Suprapubic skin (tissue), 4 donors: ENCODE results near the gene SF3A1. TPM values are rescaled to one million over a fixed set of nuclear protein-coding genes. Genes with fewer than 3 reads are reported as not detected.
"Not testable (repeated sequence)": the region's sequence is repeated elsewhere in the genome, so short reads cannot be mapped to it uniquely, and the experiment has no call there.

Source experiments
- DNase-seq, 2 donors: peaks; one replicate each; pipeline ENCODE4 v3.0.0-alpha.2; 2019; ENCODE audit warnings: low spot score in 2 of 2
- H3K27ac ChIP-seq: fragments of 200-600 bp; sonication (generic); one replicate; pipeline ENCODE4 v1.5.1; 2019
- H3K27me3 ChIP-seq: fragments of 200-600 bp; sonication (generic); one replicate; pipeline ENCODE4 v1.5.1; 2019
- H3K36me3 ChIP-seq: fragments of 200-600 bp; sonication (generic); one replicate; pipeline ENCODE4 v1.5.1; 2019
- H3K4me1 ChIP-seq: fragments of 200-600 bp; sonication (generic); one replicate; pipeline ENCODE4 v1.5.1; 2019
- H3K4me3 ChIP-seq: fragments of 200-600 bp; sonication (generic); one replicate; pipeline ENCODE4 v1.5.1; 2019; ENCODE audit warnings: mild to moderate bottlenecking
- H3K9me3 ChIP-seq: fragments of 200-600 bp; sonication (generic); one replicate; pipeline ENCODE4 v1.5.1; 2019
- EP300 ChIP-seq: sonication (generic); formaldehyde crosslinking; IDR thresholded peaks from one replicate; pipeline ENCODE4 v1.6.1; 2017; ENCODE audit warnings: antibody characterized with exemption
- POLR2A ChIP-seq, 2 donors: fragments of 450-650 bp; IDR thresholded peaks; one replicate each; pipeline ENCODE4 v1.6.1; 2017; ENCODE audit warnings: antibody characterized with exemption in 2 of 2, mild to moderate bottlenecking in 2 of 2, moderate library complexity in 2 of 2
- POLR2AphosphoS5 ChIP-seq, 3 donors: sonication (generic); formaldehyde crosslinking; IDR thresholded peaks; one replicate each; pipeline ENCODE4 v1.6.1; 2017; ENCODE audit warnings: antibody characterized with exemption in 3 of 3
- WGBS: methylation state at CpG from one replicate; pipeline ENCODE4 v1.1.5; 2018; 5-methylcytosine and 5-hydroxymethylcytosine counted together
- total RNA-seq, 4 donors: library from RNA; depleted of rRNA; stranded (reverse); fragments of >200 nt; gene quantifications; one replicate each; pipeline ENCODE4 v1.1.0, GENCODE V29; 2016
- TF ChIP-seq, protein P1 (sequence below), 2 donors: fragments of 200-600 bp in 1 of 2; fragments of 450-650 bp in 1 of 2; sonication (generic) in 1 of 2; IDR thresholded peaks; one replicate each; pipeline ENCODE4 v1.5.1; 2016 to 2019; ENCODE audit warnings: antibody characterized with exemption in 2 of 2, mild to moderate bottlenecking in 1 of 2, moderate library complexity in 1 of 2

SF3A1 gene
- total RNA-seq, 4 donors from 2014 or later = 112 to 208 (median 152) TPM

DNA sequence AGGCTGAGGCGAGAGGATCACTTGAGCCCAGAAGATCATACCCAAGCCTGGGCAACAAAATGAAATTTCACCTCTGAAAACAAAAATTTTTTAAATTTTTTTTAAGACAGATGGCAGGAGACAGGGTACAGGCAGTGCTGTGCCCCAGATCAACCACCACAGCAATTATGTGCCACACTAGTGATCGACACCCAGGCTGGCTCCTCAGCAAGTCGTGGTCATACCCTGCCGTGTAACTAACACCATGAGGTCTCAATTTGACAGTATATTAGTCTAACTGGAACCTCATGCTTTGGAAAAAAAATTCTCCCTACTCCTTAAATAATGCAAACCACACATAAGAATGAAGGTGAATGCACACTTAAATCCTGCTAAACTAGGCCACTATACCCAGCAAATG lies 8.3 kb downstream of the SF3A1 start:
- H3K27ac ChIP-seq = peak overlapping the region; percentile 23
- H3K4me3 ChIP-seq = no peak overlapping the region
- 68% methylated on average over 4 of the region's 4 CpGs for whole genome bisulfite sequencing
- TF ChIP-seq POLR2A (IDR thresholded peaks at IDR 0.05) (no peak), POLR2AphosphoS5 (IDR thresholded peaks at IDR 0.05) (no peak), EP300 (no peak)
- TF ChIP-seq, protein P1, sequence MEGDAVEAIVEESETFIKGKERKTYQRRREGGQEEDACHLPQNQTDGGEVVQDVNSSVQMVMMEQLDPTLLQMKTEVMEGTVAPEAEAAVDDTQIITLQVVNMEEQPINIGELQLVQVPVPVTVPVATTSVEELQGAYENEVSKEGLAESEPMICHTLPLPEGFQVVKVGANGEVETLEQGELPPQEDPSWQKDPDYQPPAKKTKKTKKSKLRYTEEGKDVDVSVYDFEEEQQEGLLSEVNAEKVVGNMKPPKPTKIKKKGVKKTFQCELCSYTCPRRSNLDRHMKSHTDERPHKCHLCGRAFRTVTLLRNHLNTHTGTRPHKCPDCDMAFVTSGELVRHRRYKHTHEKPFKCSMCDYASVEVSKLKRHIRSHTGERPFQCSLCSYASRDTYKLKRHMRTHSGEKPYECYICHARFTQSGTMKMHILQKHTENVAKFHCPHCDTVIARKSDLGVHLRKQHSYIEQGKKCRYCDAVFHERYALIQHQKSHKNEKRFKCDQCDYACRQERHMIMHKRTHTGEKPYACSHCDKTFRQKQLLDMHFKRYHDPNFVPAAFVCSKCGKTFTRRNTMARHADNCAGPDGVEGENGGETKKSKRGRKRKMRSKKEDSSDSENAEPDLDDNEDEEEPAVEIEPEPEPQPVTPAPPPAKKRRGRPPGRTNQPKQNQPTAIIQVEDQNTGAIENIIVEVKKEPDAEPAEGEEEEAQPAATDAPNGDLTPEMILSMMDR (IDR thresholded peaks at IDR 0.05) = no peak
- H3K27me3 ChIP-seq = no peaks in the 10 kb centered on the region
- H3K9me3 ChIP-seq = no peaks in the 10 kb centered on the region
- DNase-seq = no peak
- H3K4me1 ChIP-seq = peaks cover 8% of the 10 kb centered on the region
- H3K36me3 ChIP-seq = peaks cover 83% of the 10 kb centered on the region

DNA sequence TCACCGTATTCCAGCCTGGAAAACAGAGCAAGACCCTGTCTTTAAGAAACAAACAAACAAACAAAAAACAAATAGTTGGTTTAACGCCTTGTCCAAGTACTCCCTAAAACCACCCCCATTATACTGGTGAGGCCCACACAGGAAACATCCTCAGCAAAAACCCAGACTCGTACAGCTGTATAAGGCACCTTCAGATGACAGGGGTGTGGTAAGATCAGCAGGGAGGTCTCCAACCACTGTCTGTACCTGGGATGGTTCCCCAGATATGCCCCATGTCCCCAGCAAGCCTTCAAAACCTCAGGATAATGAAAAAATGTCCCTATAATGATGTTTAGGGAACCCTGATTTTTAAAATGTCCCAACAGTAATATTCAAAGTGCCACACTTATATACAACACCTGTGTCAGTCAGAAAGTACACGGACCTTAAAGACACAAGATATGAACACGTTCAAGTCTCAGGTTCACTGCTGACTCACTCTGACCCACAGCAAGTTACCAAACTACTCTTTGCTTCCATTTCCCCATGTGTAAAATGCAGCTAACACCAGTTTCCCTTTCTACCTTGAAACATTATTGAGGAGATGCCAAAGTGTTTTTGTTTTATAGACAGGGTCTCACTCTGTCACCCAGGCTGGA lies 9.3 kb downstream of the SF3A1 start:
- TF ChIP-seq POLR2AphosphoS5 (IDR thresholded peaks at IDR 0.05) = no peak
- TF ChIP-seq EP300 = no peak
- TF ChIP-seq, protein P1 (IDR thresholded peaks at IDR 0.05) = no peak
- TF ChIP-seq POLR2A (IDR thresholded peaks at IDR 0.05) = no peak
- H3K4me3 ChIP-seq = no peak overlapping the region
- H3K27me3 ChIP-seq = no peaks in the 10 kb centered on the region
- no peak overlapping the region for H3K27ac ChIP-seq
- H3K4me1 ChIP-seq = peaks cover 8% of the 10 kb centered on the region
- no peak for DNase-seq
- H3K9me3 ChIP-seq = no peaks in the 10 kb centered on the region
- WGBS = 70% methylated on average over 5 of the region's 5 CpGs
- H3K36me3 ChIP-seq = peaks cover 86% of the 10 kb centered on the region

DNA sequence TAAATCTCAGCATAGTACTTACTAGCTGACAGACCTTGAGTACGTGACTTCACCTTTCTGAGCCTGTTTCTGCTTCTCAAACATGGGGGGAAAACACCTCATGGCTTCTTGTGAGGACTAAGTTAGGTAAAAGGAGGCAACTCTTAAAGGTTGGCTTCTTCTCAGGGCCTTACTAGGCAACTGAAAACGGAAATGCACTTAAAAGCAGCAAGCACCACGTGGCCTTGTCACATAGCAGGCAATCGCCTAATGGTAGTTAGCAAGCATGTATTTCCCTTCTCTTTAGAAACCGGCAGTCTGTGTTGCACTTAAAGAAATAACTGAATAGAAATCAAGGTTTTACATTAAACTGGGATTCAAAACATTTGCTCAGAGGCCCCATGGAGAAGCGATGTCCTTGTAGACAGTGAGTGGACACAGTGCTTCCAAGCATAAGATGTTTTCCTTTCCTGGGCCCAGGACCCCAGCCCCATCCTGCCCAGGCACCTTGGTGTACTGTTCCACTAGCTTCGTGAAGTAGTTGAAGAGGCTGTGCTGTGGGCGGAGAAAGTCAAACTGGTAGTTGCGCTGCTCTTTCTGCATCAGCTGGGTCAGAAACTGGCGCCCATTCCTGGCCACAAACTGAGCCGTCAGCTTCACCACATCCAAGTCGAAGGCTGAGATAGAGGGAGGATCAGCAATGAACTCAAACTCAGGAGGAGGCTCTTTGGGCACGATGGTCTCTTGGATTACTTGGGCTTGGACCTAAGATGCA lies 12.1 kb downstream of the SF3A1 start:
- no peaks in the 10 kb centered on the region for H3K9me3 ChIP-seq
- H3K27ac ChIP-seq = no peak overlapping the region
- peaks cover 93% of the 10 kb centered on the region for H3K36me3 ChIP-seq
- TF ChIP-seq POLR2AphosphoS5 (IDR thresholded peaks at IDR 0.05) = no peak
- TF ChIP-seq POLR2A (IDR thresholded peaks at IDR 0.05) = no peak
- TF ChIP-seq, protein P1 (IDR thresholded peaks at IDR 0.05) = no peak
- TF ChIP-seq EP300 = no peak
- H3K4me3 ChIP-seq = no peak overlapping the region
- WGBS = 92% methylated on average over 9 of the region's 13 CpGs
- peaks cover 11% of the 10 kb centered on the region for H3K4me1 ChIP-seq
- DNase-seq = no peak
- no peaks in the 10 kb centered on the region for H3K27me3 ChIP-seq

DNA sequence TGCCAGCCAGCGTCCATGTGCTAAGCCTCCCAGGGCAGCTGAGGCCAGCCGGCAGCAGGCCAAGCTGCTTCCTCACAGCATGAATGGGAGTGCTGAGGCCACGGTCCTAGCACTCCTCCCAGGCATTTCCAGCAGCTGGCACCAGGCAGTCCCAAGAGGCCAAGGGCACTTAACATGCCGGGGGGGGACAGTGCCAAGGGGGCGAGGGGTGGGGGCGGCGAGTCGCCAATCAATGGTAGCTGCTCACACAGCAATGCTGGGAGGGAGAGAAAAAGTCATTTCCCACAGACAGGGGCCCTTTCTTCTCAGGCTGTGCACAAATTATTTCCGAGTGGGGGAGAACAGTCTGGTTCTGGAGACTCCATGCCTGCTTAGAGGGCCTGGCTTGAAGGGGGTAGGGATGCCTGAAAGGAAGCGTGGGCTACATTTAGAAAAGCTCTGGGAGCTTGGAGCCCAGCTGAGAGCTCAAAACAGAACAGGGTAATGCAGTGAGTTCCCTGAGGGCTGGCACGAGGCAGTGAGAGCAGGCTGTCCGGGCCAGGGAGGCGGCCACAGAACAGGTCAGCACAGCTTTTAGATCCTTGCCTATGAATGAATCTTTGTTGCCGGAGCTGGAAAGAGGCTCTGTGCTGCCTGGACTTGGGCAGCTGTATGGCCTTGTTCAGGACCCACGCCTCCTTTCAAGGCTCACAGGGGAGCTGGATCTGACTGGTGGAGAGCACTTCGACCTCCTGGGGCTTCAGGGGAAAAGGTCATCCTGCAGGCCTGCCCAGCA lies 15.6 kb downstream of the SF3A1 start:
- H3K4me1 ChIP-seq = peaks cover 3% of the 10 kb centered on the region
- peak overlapping the region; percentile 48 for H3K27ac ChIP-seq
- peaks cover 100% of the 10 kb centered on the region for H3K36me3 ChIP-seq
- TF ChIP-seq, protein P1 (IDR thresholded peaks at IDR 0.05) = no peak
- TF ChIP-seq POLR2A (IDR thresholded peaks at IDR 0.05) (no peak), EP300 (no peak), POLR2AphosphoS5 (IDR thresholded peaks at IDR 0.05) (no peak)
- H3K27me3 ChIP-seq = no peaks in the 10 kb centered on the region
- WGBS = 87% methylated on average over 12 of the region's 16 CpGs
- DNase-seq = no peak
- no peak overlapping the region for H3K4me3 ChIP-seq
- H3K9me3 ChIP-seq = no peaks in the 10 kb centered on the region

DNA sequence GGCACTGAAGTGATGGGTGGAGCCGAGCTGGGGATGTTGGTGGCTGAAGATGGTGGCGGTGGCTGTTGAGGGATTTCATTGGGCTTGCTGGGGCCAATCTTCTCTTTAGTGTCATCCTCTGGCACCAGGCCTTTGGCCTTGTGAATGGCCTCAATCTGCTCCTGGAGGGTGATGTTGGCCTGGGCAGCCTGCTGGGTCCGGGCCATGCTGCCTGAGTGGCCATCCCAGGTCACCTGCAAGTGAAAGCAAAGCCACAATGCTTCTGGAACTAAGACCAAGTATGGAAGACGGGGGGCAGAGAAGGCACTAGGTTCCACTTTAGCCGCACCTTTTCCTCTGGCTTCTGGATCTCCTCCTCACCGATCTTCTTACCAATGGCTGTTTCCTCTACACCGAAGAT lies 17.9 kb downstream of the SF3A1 start:
- H3K36me3 ChIP-seq = peaks cover 100% of the 10 kb centered on the region
- DNase-seq = no peak
- H3K4me1 ChIP-seq = peaks cover 3% of the 10 kb centered on the region
- WGBS = 94% methylated on average over 7 of the region's 7 CpGs
- H3K9me3 ChIP-seq = no peaks in the 10 kb centered on the region
- no peaks in the 10 kb centered on the region for H3K27me3 ChIP-seq
- no peak overlapping the region for H3K4me3 ChIP-seq
- no peak overlapping the region for H3K27ac ChIP-seq
- TF ChIP-seq EP300 (no peak), POLR2AphosphoS5 (IDR thresholded peaks at IDR 0.05) (no peak), POLR2A (IDR thresholded peaks at IDR 0.05) (no peak)
- TF ChIP-seq, protein P1 (IDR thresholded peaks at IDR 0.05) = no peak

DNA sequence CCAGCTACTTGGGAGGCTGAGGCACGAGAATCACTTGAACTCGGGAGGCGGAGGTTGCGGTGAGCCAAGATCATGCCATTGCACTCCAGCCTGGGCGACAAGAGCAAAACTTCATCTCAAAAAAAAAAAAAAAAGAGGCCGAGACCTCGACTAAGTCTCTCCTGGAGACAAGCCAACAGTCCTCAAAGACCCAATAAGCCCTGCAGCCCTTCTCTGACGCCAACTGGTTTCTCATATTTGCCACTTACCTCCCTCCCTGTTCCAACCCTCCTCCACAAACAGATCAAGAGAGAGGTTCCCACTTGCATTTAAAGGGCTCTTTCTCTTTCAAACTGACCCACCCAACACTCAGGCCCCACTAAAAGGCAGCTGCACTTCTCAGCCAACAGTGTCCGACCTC lies 18.4 kb downstream of the SF3A1 start:
- 80% methylated on average over 9 of the region's 9 CpGs for WGBS
- H3K4me1 ChIP-seq, DNase-seq, H3K27me3 ChIP-seq, H3K4me3 ChIP-seq, H3K9me3 ChIP-seq, H3K27ac ChIP-seq: not testable (repeated sequence)
- H3K36me3 ChIP-seq = peaks cover 100% of the 10 kb centered on the region
